ENCODE results near the gene RAP1GAP.

DNA sequence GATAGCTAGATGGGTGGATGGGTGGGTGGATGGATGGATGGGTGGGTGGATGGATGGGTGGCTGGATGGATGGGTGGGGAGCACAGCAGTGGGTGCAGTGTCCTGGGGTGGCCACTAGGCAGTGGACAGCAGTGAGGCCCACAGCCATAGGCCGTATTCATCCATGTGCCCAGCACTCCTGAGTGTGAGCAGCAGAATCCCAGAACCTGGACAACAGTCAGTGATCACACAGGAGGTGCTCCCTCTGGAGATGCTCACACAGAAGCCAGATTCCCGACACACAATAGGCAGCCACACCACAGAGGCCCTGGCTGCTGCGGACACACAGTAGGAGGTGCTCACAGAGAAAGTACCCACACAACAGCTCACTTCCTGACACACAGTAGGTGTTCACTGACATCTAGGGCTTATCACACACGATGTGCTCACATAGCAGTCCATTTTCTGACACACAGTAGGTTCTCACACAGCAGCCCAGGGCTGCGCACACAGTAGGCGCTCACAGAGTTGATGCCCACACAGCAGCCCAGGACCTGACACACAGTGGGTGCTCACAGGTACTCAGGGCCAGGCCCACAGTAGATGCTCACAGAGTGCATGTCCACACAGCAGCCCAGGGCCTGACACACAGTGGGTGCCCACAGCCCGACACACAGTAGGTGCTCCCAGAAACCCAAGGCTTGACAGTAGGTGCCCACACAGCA, 64.0 kb downstream of the RAP1GAP start:
- TF ChIP-seq CTCF (IDR thresholded peaks at IDR 0.05; ENCODE audit: poor library complexity, severe bottlenecking), result no peak
- no peak for TF ChIP-seq TAF1 (IDR thresholded peaks at IDR 0.05; ENCODE audit: low read depth)
- TF ChIP-seq EZH2 (IDR thresholded peaks at IDR 0.05; ENCODE audit: borderline replicate concordance, insufficient read depth, low read length, poor library complexity, severe bottlenecking), result no peak
- no peak for TF ChIP-seq RAD21 (conservative IDR thresholded peaks at IDR 0.05)
- no peak for TF ChIP-seq EP300 (conservative IDR thresholded peaks at IDR 0.05; ENCODE audit: poor library complexity, severe bottlenecking)

Data from neural cell (in vitro differentiated cells).